ENCODE measurements around the gene TTC33. TPM values are rescaled to one million over a fixed set of nuclear protein-coding genes. Genes with fewer than 3 reads are reported as not detected.

Gene TTC33
- total and polyA plus RNA-seq, 2 of the 13 experiments (the other 11 are each of a cell fraction or from before 2014, with no cell fraction given) = 4.5 to 20.0 TPM

GRCh38 chr5:40798801-40799210, 43.0 kb upstream of the TTC33 start (continued):
- TF ChIP-seq ELK4 (CRISPR knock-in tag; IDR thresholded peaks at IDR 0.05; ENCODE audit: borderline replicate concordance) = no peak
- no peak for TF ChIP-seq RBAK (CRISPR knock-in tag; IDR thresholded peaks at IDR 0.05)
- no peak for TF ChIP-seq ZSCAN31 (CRISPR knock-in tag; IDR thresholded peaks at IDR 0.05; ENCODE audit: low read depth)
- no peak for TF ChIP-seq ZNF652 (CRISPR knock-in tag; IDR thresholded peaks at IDR 0.05; ENCODE audit: borderline replicate concordance, low read depth)
- TF ChIP-seq LCORL (IDR thresholded peaks at IDR 0.05) = no peak
- TF ChIP-seq LCORL (CRISPR knock-in tag; IDR thresholded peaks at IDR 0.05) = 0 out of 2 replicates have a peak, but pooled peaks have one; percentile 43
- 0 out of 2 replicates have a peak, but pooled peaks have one; percentile 20 for TF ChIP-seq FOXC1 (CRISPR knock-in tag; IDR thresholded peaks at IDR 0.05; ENCODE audit: borderline replicate concordance)
- TF ChIP-seq HHEX (CRISPR knock-in tag; IDR thresholded peaks at IDR 0.05) = no peak
- no peak for TF ChIP-seq MAFK (conservative IDR thresholded peaks at IDR 0.05 in 1 of 2, IDR thresholded peaks at IDR 0.05 in 1 of 2; ENCODE audit: low read length in 2 of 2)
- TF ChIP-seq TIGD3 (CRISPR knock-in tag; IDR thresholded peaks at IDR 0.05; ENCODE audit: borderline replicate concordance) = no peak
- TF ChIP-seq PPARG (CRISPR knock-in tag; conservative IDR thresholded peaks at IDR 0.05) = no peak
- peak; percentile 19; the same call in 1 of the 2 replicates for TF ChIP-seq ZNF777 (CRISPR knock-in tag; IDR thresholded peaks at IDR 0.05)
- TF ChIP-seq U2AF1 (optimal IDR thresholded peaks at IDR 0.05; ENCODE audit: low read depth, low read length) = no peak
- TF ChIP-seq ZBTB26 (CRISPR knock-in tag; IDR thresholded peaks at IDR 0.05; ENCODE audit: borderline replicate concordance) = peak; percentile 88
- no peak for TF ChIP-seq MAX (IDR thresholded peaks at IDR 0.05)
- no peak for TF ChIP-seq ZNF24 (IDR thresholded peaks at IDR 0.05)
- no peak for TF ChIP-seq ZNF766 (CRISPR knock-in tag; IDR thresholded peaks at IDR 0.05; ENCODE audit: borderline replicate concordance)
- no peak for TF ChIP-seq HIVEP1 (CRISPR knock-in tag; IDR thresholded peaks at IDR 0.05)
- TF ChIP-seq ZFP36L1 (CRISPR knock-in tag; IDR thresholded peaks at IDR 0.05) = no peak
- no peak for TF ChIP-seq ZNF607 (CRISPR knock-in tag; IDR thresholded peaks at IDR 0.05; ENCODE audit: borderline replicate concordance)
- no peak for TF ChIP-seq NBN (conservative IDR thresholded peaks at IDR 0.05)
- no peak for TF ChIP-seq ZNF7 (CRISPR knock-in tag; IDR thresholded peaks at IDR 0.05)
- TF ChIP-seq SKI (IDR thresholded peaks at IDR 0.05; ENCODE audit: partially characterized antibody) = no peak
- TF ChIP-seq NFE2L2 (IDR thresholded peaks at IDR 0.05; ENCODE audit: low read length) = no peak
